ENCODE results near the gene DGCR6L. TPM values are rescaled to one million over a fixed set of nuclear protein-coding genes. Genes with fewer than 3 reads are reported as not detected.

DGCR6L gene
- total RNA-seq, 1 experiment from 2014 or later: 38.6 TPM

GRCh38 chr22:20284471-20285086, 35.3 kb downstream of the DGCR6L start:
- WGBS (ENCODE audit: extremely low coverage, insufficient read length, low lambda C conversion rate): no CpG with 5 or more reads among the region's 13 CpGs
- Mint-ChIP-seq H3K4me1 (peaks cover 10 to 11% of the 10 kb centered on the region in 2 experiments), H3K27me3 (ENCODE audit: low read depth) (peaks cover 4% of the 10 kb centered on the region), H3K27ac (peak overlapping the region in 1 of 3 experiments; percentile 81; a peak in 1 of 7 replicates), H3K9me3 (no peaks in the 10 kb centered on the region), H3K4me3 (no peak overlapping the region), H3K36me3 (ENCODE audit: insufficient read depth in 1 of 3, low read depth in 3 of 3) (no peaks in the 10 kb centered on the region)
- no peak overlapping the region for H2BK20ac ChIP-seq (ENCODE audit: low read depth, low read length, poor library complexity, severe bottlenecking)
- H3K27me3 ChIP-seq (ENCODE audit: insufficient read depth, low read length): no peaks in the 10 kb centered on the region
- no peaks in the 10 kb centered on the region for H3K4me1 ChIP-seq (ENCODE audit: insufficient read depth, low read length)
- no peak overlapping the region for H3K4ac ChIP-seq (ENCODE audit: low read depth, low read length)
- no peak overlapping the region for H2AK5ac ChIP-seq (ENCODE audit: insufficient read length, low read length)
- no peak overlapping the region for H2BK120ac ChIP-seq (ENCODE audit: low read depth, low read length, poor library complexity, severe bottlenecking)
- no peak overlapping the region for H3K9ac ChIP-seq (ENCODE audit: extremely low read depth, insufficient read length, low read length)
- H4K20me1 ChIP-seq (ENCODE audit: control insufficient read depth, insufficient read depth, insufficient read length): no peaks in the 10 kb centered on the region
- no peak overlapping the region for H3K27ac ChIP-seq (ENCODE audit: insufficient read length, low read depth, low read length)
- no peak overlapping the region for H3T11ph ChIP-seq (ENCODE audit: low read length)
- H2BK15ac ChIP-seq (ENCODE audit: low read depth, low read length): no peak overlapping the region
- H3K23ac ChIP-seq (ENCODE audit: insufficient read length, low read depth, low read length): no peak overlapping the region
- H3K14ac ChIP-seq (ENCODE audit: insufficient read depth, low read length): no peak overlapping the region; the same call in 1 of the 2 replicates
- H2BK5ac ChIP-seq (ENCODE audit: insufficient read length, low read length): no peak overlapping the region
- H3K56ac ChIP-seq (ENCODE audit: insufficient read length, low read depth, low read length): no peak overlapping the region
- DNase-seq: no peak
- no peaks in the 10 kb centered on the region for H3K23me2 ChIP-seq (ENCODE audit: insufficient read length, low read depth, low read length, poor library complexity, severe bottlenecking)
- no peaks in the 10 kb centered on the region for H3K79me2 ChIP-seq (ENCODE audit: insufficient read depth, low read length)
- no peak overlapping the region for H4K91ac ChIP-seq (ENCODE audit: insufficient read length, low read depth, low read length)
- no peaks in the 10 kb centered on the region for H3K9me3 ChIP-seq (ENCODE audit: control insufficient read depth, low read depth, low read length)
- H3K79me1 ChIP-seq (ENCODE audit: insufficient read depth, low read depth, low read length, poor library complexity, severe bottlenecking): no peaks in the 10 kb centered on the region
- H4K8ac ChIP-seq (replicated peaks; ENCODE audit: insufficient read length, low read depth, low read length): no peak overlapping the region
- H4K5ac ChIP-seq (ENCODE audit: insufficient read length, low read depth, low read length): no peak overlapping the region
- no peak overlapping the region for H3K4me2 ChIP-seq (ENCODE audit: insufficient read depth, insufficient read length, low read length)
- no peak overlapping the region for H3K18ac ChIP-seq (ENCODE audit: insufficient read length, low read depth, low read length)
- H2BK12ac ChIP-seq (ENCODE audit: insufficient read length, low read depth, low read length): no peak overlapping the region
- TF ChIP-seq CTCF (conservative IDR thresholded peaks at IDR 0.05): no peak
- no peak overlapping the region for H2AFZ ChIP-seq (ENCODE audit: low read length)

All from H9 (cell line).